HL-60 (cell line): Measurements from ENCODE around the gene PGLYRP4.

Source experiments
- POLR2AphosphoS5 ChIP-seq: IDR thresholded peaks from 2 replicates; pipeline ENCODE4 v1.6.1; 2012; ENCODE audit warnings: low read depth
- TF ChIP-seq, protein P1 (sequence below): IDR thresholded peaks from one replicate; pipeline ENCODE4 v1.5.1; 2011; ENCODE audit warnings: low read length, control low read depth, inconsistent platforms; ENCODE audit not compliant: insufficient read depth
- TF ChIP-seq, protein P2 (sequence below): IDR thresholded peaks from 2 replicates; pipeline ENCODE4 v1.6.1; 2012; ENCODE audit warnings: low read depth; ENCODE audit not compliant: insufficient replicate concordance

DNA sequence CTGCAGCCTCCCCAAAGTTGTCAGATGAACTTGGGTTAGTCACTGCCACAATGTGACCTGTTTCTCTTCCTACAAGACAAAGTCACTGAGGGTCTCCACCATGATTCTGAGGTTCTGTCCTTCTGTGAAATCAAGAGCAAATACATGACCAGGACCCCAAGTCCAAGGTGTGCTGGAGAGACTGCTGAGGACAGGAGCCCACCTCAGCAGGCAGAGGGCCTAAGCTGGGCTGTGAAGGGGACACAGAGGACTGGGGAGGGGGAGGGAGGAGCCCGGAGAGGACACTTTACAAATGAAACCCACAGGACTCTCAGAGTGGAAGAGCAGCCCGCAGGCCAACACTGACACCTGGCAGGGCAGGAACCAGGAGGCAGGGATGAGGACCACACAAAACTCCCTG, 39.2 kb downstream of the PGLYRP4 start:
- TF ChIP-seq, protein P1, sequence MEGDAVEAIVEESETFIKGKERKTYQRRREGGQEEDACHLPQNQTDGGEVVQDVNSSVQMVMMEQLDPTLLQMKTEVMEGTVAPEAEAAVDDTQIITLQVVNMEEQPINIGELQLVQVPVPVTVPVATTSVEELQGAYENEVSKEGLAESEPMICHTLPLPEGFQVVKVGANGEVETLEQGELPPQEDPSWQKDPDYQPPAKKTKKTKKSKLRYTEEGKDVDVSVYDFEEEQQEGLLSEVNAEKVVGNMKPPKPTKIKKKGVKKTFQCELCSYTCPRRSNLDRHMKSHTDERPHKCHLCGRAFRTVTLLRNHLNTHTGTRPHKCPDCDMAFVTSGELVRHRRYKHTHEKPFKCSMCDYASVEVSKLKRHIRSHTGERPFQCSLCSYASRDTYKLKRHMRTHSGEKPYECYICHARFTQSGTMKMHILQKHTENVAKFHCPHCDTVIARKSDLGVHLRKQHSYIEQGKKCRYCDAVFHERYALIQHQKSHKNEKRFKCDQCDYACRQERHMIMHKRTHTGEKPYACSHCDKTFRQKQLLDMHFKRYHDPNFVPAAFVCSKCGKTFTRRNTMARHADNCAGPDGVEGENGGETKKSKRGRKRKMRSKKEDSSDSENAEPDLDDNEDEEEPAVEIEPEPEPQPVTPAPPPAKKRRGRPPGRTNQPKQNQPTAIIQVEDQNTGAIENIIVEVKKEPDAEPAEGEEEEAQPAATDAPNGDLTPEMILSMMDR, result no peak
- TF ChIP-seq POLR2AphosphoS5, result no peak
- TF ChIP-seq, protein P2, sequence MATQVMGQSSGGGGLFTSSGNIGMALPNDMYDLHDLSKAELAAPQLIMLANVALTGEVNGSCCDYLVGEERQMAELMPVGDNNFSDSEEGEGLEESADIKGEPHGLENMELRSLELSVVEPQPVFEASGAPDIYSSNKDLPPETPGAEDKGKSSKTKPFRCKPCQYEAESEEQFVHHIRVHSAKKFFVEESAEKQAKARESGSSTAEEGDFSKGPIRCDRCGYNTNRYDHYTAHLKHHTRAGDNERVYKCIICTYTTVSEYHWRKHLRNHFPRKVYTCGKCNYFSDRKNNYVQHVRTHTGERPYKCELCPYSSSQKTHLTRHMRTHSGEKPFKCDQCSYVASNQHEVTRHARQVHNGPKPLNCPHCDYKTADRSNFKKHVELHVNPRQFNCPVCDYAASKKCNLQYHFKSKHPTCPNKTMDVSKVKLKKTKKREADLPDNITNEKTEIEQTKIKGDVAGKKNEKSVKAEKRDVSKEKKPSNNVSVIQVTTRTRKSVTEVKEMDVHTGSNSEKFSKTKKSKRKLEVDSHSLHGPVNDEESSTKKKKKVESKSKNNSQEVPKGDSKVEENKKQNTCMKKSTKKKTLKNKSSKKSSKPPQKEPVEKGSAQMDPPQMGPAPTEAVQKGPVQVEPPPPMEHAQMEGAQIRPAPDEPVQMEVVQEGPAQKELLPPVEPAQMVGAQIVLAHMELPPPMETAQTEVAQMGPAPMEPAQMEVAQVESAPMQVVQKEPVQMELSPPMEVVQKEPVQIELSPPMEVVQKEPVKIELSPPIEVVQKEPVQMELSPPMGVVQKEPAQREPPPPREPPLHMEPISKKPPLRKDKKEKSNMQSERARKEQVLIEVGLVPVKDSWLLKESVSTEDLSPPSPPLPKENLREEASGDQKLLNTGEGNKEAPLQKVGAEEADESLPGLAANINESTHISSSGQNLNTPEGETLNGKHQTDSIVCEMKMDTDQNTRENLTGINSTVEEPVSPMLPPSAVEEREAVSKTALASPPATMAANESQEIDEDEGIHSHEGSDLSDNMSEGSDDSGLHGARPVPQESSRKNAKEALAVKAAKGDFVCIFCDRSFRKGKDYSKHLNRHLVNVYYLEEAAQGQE, result no peak
